Upper lobe of left lung (tissue), 6 donors: ENCODE measurements around the gene DUOX1. TPM values are rescaled to one million over a fixed set of nuclear protein-coding genes. Genes with fewer than 3 reads are reported as not detected.

Source experiments
- ATAC-seq, 2 donors: fragments of 200-7000 bp; cut with Tn5 transposase; one replicate each; pipeline ENCODE4 v1.9.1; 2022; ENCODE audit warnings: mild to moderate bottlenecking in 2 of 2, moderate library complexity in 2 of 2; ENCODE audit not compliant: low FRiP score in 2 of 2
- DNase-seq, 2 donors: peaks; one replicate each; pipeline ENCODE4 v3.0.0-alpha.2; 2019 to 2020
- H3K27ac ChIP-seq, 4 donors: fragments of 200-600 bp; sonication (generic); one replicate each; pipeline ENCODE4 v1.5.1; 2016 to 2019
- H3K27me3 ChIP-seq, 4 donors: fragments of 200-600 bp; sonication (generic); one replicate each; pipeline ENCODE4 v1.5.1; 2017 to 2019
- H3K36me3 ChIP-seq, 4 donors: fragments of 200-600 bp; sonication (generic); one replicate each; pipeline ENCODE4 v1.5.1; 2016 to 2019
- H3K4me1 ChIP-seq, 4 donors: fragments of 200-600 bp; sonication (generic); one replicate each; pipeline ENCODE4 v1.5.1; 2018 to 2019
- H3K4me3 ChIP-seq, 4 donors: fragments of 200-600 bp; sonication (generic); one replicate each; pipeline ENCODE4 v1.5.1; 2017 to 2019; ENCODE audit warnings: mild to moderate bottlenecking in 2 of 4, moderate library complexity in 1 of 4
- H3K9me3 ChIP-seq, 4 donors: fragments of 200-600 bp; sonication (generic); one replicate each; pipeline ENCODE4 v1.5.1; 2018 to 2019
- EP300 ChIP-seq, 4 donors: sonication (generic); formaldehyde crosslinking; IDR thresholded peaks; one replicate each; pipeline ENCODE4 v1.5.1; 2017; ENCODE audit warnings: antibody characterized with exemption in 4 of 4, control low read depth in 2 of 4
- POLR2A ChIP-seq, 4 donors: fragments of 450-650 bp; IDR thresholded peaks; one replicate each; pipeline ENCODE4 v1.5.1; 2016 to 2017; ENCODE audit warnings: antibody characterized with exemption in 4 of 4, mild to moderate bottlenecking in 2 of 4
- POLR2AphosphoS5 ChIP-seq, 2 donors: sonication (generic); formaldehyde crosslinking; IDR thresholded peaks; one replicate each; pipeline ENCODE4 v1.5.1; 2017; ENCODE audit warnings: antibody characterized with exemption in 2 of 2
- WGBS, 2 donors: methylation state at CpG; one replicate each; pipeline ENCODE4 v1.1.5; 2017 to 2018; 5-methylcytosine and 5-hydroxymethylcytosine counted together
- total RNA-seq, 6 donors: library from RNA; depleted of rRNA in 4 of 6; stranded (reverse); fragments of >200 nt in 4 of 6; gene quantifications; one replicate each; pipeline versions ENCODE4 v1.1.0 to v1.2.1, GENCODE V29; 2016 to 2021
- TF ChIP-seq, protein P1 (sequence below), 6 experiments: fragments of 450-650 bp in 4 of 6; fragments of 200-600 bp in 2 of 6; sonication (generic) in 2 of 6; IDR thresholded peaks; one replicate each; pipeline ENCODE4 v1.5.1; 2016 to 2019; ENCODE audit warnings: antibody characterized with exemption in 6 of 6
- donor health status: DM: no; HTN: no; CAD: no; lungs with moderate emphysema.
- donor health status: DM: no; HTN: yes; CAD: no; lungs with severe emphysema.

DUOX1 gene
- total RNA-seq, 6 donors from 2014 or later, result 215 to 1,314 (median 495) TPM

DNA sequence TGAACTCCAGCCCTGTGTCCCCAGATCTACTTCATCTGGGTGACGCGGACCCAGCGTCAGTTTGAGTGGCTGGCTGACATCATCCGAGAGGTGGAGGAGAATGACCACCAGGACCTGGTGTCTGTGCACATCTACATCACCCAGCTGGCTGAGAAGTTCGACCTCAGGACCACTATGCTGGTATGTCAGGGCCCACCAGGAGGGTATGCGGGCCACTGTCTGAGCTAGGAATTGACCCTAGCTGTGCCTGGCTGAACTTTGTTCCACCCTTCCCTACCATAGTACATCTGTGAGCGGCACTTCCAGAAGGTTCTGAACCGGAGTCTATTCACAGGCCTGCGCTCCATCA, 33.7 kb downstream of the DUOX1 start:
- 78 to 84% methylated on average over 9 of the region's 9 CpGs for WGBS, 2 donors
- H3K27me3 ChIP-seq, result no peaks in the 10 kb centered on the region

DNA sequence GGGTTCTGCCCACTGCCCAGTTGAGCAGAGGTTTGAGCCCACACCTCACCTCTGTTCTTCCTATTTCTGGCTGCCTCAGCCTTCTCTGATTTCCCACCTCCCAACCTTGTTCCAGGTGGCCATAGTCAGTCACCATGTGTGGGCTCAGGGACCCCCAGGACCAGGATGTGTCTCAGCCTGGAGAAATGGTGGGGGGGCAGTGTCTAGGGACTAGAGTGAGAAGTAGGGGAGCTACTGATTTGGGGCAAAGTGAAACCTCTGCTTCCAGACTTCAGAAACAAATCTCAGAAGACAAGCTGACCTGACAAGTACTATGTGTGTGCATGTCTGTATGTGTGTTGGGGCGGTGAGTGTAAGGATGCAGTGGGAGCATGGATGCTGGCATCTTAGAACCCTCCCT, 35.1 kb downstream of the DUOX1 start:
- no peak for TF ChIP-seq POLR2AphosphoS5 (IDR thresholded peaks at IDR 0.05)
- no peak for TF ChIP-seq EP300 (IDR thresholded peaks at IDR 0.05)
- TF ChIP-seq, protein P1, sequence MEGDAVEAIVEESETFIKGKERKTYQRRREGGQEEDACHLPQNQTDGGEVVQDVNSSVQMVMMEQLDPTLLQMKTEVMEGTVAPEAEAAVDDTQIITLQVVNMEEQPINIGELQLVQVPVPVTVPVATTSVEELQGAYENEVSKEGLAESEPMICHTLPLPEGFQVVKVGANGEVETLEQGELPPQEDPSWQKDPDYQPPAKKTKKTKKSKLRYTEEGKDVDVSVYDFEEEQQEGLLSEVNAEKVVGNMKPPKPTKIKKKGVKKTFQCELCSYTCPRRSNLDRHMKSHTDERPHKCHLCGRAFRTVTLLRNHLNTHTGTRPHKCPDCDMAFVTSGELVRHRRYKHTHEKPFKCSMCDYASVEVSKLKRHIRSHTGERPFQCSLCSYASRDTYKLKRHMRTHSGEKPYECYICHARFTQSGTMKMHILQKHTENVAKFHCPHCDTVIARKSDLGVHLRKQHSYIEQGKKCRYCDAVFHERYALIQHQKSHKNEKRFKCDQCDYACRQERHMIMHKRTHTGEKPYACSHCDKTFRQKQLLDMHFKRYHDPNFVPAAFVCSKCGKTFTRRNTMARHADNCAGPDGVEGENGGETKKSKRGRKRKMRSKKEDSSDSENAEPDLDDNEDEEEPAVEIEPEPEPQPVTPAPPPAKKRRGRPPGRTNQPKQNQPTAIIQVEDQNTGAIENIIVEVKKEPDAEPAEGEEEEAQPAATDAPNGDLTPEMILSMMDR (IDR thresholded peaks at IDR 0.05), result no peak
- no peak for TF ChIP-seq POLR2A (IDR thresholded peaks at IDR 0.05)
- 100% methylated on average over 1 of the region's 1 CpG for WGBS, 2 donors

More for the DNA sequence above, 33.7 kb downstream of the DUOX1 start:
- DNase-seq, result no peak
- TF ChIP-seq POLR2A (IDR thresholded peaks at IDR 0.05), result no peak
- TF ChIP-seq, protein P1 (IDR thresholded peaks at IDR 0.05), result no peak
- no peak for ATAC-seq
- no peak overlapping the region for H3K4me3 ChIP-seq
- peaks cover 0 to 4% (median 1%) of the 10 kb centered on the region in 4 donors for H3K36me3 ChIP-seq
- peak overlapping the region; percentile 0 to 72 (median 68) for H3K27ac ChIP-seq
- no peaks in the 10 kb centered on the region for H3K9me3 ChIP-seq
- peaks cover 37 to 79% (median 59%) of the 10 kb centered on the region in 4 donors for H3K4me1 ChIP-seq

DNA sequence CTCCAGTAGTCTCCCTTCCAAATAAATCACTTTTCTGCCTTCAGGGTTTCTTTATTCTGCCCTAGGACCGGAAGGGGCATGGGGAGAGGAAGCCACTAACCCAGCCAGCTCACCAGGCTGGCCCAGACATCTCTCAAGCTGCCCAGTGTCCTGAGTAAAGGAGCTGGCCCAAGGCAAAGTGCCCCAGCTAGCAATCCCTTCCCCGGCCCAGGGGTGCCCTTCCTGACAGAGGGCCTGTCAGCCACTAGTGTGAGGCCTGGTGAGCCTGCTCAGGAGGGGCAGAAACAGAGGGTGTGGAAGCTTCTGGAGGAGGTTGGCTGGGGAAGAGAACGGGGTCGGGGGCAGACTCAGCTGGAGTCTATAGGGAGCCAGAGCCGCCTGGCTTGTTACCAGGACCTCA, 35.7 kb downstream of the DUOX1 start:
- H3K36me3 ChIP-seq, result peaks cover 0 to 4% (median under 1%) of the 10 kb centered on the region in 4 donors
- H3K4me3 ChIP-seq, result no peak overlapping the region
- H3K27ac ChIP-seq, result peak overlapping the region; percentile 95 to 97 (median 95)
- H3K4me1 ChIP-seq, result peaks cover 37 to 71% (median 46%) of the 10 kb centered on the region in 4 donors
- TF ChIP-seq, protein P1 (IDR thresholded peaks at IDR 0.05), result no peak
- no peak for TF ChIP-seq POLR2AphosphoS5 (IDR thresholded peaks at IDR 0.05)
- TF ChIP-seq EP300 (IDR thresholded peaks at IDR 0.05), result no peak
- no peak for TF ChIP-seq POLR2A (IDR thresholded peaks at IDR 0.05)
- DNase-seq (no peak), ATAC-seq (no peak)
- 85 to 86% methylated on average over 5 of the region's 5 CpGs for WGBS, 2 donors
- H3K27me3 ChIP-seq, result no peaks in the 10 kb centered on the region
- H3K9me3 ChIP-seq, result no peaks in the 10 kb centered on the region

More for the DNA sequence above, 35.1 kb downstream of the DUOX1 start:
- ATAC-seq, result no peak
- H3K27me3 ChIP-seq, result no peaks in the 10 kb centered on the region
- peak overlapping the region in 2 of 4 donors; percentile 95 for H3K27ac ChIP-seq
- H3K9me3 ChIP-seq, result no peaks in the 10 kb centered on the region
- DNase-seq, result no peak
- peaks cover 0 to 4% (median 1%) of the 10 kb centered on the region in 4 donors for H3K36me3 ChIP-seq
- H3K4me1 ChIP-seq, result peaks cover 37 to 77% (median 52%) of the 10 kb centered on the region in 4 donors
- no peak overlapping the region for H3K4me3 ChIP-seq

DNA sequence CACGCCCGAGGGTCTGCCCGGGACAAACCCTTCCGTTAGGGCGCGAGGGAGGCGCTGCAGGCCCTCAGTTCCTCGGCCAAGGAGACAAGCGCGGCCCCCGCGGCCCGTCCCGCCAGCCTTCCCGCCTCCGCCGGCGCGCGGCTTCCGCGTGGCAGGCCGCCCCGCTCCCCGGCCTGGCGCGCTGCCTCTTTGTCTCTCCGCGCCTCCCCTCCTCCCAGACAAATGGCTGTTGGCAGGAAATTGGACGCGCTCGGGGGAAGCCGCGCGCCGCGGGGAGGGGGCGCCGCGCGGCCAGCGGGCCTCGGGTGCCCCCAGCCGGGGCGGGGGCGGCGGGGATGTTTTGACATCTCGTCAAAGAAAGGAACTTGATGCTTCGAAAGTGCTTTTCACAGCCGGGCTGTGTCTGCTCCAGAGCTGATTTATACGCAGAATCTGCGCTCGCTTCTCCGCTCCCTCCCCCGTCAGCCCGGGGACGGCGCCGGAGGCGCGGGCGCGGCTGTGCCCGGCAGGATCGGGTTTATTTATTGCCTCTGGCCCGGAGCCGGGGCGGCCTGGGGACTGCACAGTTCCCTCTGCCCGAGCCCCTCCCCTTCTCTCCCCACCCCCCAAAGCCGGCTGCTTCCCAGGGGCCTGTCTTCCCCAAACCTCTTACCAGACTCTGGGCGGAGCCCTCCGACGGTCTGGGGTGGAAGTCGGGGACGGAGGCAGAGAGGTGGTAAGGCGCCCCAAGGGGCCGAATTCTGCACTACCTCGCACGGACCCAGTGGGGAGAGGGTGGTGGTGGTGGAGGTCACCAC, 37.2 kb downstream of the DUOX1 start:
- H3K4me1 ChIP-seq, result peaks cover 32 to 61% (median 38%) of the 10 kb centered on the region in 4 donors
- peak; percentile 86 to 89 for ATAC-seq
- 0 to 1% methylated on average over 12 to 69 of the region's 79 CpGs for WGBS, 2 donors

More for the DNA sequence above, 37.2 kb downstream of the DUOX1 start:
- peak; percentile 83 to 95 for DNase-seq
- Histone ChIP-seq H3K4me3 (peak overlapping the region; percentile 60 to 78 (median 72)), H3K27me3 (no peaks in the 10 kb centered on the region), H3K9me3 (no peaks in the 10 kb centered on the region), H3K36me3 (no peaks in the 10 kb centered on the region), H3K27ac (peak overlapping the region; percentile 95 to 97 (median 95))
- TF ChIP-seq POLR2AphosphoS5 (IDR thresholded peaks at IDR 0.05) (no peak), POLR2A (IDR thresholded peaks at IDR 0.05) (peak in 2 of 4 donors; percentile 58 to 59), EP300 (IDR thresholded peaks at IDR 0.05) (no peak)
- TF ChIP-seq, protein P1 (IDR thresholded peaks at IDR 0.05), result peak; percentile 71 to 87 (median 82)
